Dedifferentiated amniotic fluid mesenchymal stem cell (primary cell): ENCODE results near the gene PCDHA3.
"Not testable (repeated sequence)": the region's sequence is repeated elsewhere in the genome, so short reads cannot be mapped to it uniquely, and the experiment has no call there.

Experiments
- DNase-seq: peaks from one replicate; pipeline ENCODE4 v3.0.0-alpha.2; 2016; ENCODE audit errors: extremely low spot score

Gene PCDHA3

DNA sequence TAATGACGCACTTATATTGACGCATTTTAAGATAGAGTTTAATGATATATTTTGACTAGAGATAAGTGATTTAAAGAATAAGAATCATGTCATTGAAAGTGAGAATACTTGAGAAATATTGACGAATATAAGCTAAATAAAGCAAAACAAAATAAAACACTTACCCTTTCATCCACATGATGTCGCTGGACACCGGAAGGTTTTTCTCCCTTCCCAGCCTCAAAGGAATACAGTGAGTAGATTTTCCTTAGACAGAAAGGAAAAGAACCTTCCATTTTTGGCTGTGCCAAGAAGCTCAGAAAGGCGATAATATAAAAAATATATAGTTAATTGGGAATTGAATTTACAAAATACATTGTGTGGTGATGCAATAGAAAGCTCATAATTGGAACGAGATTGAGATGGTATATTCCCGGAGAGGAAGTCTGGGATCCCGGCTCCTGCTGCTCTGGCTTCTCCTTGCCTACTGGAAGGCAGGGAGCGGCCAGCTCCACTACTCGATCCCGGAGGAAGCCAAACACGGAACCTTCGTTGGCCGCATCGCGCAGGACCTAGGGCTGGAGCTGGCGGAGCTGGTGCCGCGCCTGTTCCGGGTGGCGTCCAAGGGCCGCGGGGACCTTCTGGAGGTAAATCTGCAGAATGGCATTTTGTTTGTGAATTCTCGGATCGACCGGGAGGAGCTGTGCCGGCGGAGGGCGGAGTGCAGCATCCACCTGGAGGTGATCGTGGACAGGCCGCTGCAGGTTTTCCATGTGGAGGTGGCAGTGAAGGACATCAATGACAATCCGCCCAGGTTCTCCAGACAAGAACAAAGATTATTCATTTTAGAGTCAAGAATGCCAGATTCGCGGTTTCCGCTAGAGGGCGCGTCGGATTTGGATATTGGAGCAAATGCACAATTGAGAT lies 20.8 kb downstream of the PCDHA3 start, which contains the start of gene PCDHA5:
Gene PCDHA5 (plus strand): TSS at position 239 of the 906 bp plus-strand sequence.
- DNase-seq: no peak

DNA sequence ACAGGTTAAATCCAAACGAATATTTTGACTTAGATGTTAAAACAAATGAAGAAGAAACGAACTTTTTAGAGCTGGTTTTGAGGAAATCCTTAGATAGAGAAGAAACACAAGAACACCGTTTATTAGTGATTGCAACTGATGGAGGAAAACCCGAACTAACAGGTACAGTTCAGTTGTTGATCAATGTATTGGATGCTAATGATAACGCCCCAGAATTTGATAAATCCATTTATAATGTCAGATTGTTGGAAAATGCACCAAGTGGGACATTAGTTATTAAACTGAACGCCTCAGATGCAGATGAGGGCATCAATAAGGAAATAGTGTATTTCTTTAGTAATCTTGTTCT lies 21.4 kb downstream of the PCDHA3 start:
- DNase-seq: no peak

DNA sequence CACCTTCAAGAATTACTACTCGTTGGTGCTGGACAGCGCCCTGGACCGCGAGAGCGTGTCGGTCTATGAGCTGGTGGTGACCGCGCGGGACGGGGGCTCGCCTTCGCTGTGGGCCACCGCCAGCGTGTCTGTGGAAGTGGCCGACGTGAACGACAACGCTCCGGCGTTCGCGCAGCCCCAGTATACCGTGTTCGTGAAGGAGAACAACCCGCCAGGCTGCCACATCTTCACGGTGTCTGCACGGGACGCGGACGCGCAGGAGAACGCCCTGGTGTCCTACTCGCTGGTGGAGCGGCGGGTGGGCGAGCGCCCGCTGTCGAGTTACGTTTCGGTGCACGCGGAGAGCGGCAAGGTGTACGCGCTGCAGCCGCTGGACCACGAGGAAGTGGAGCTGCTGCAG lies 22.1 kb downstream of the PCDHA3 start:
- not testable (repeated sequence) for DNase-seq

DNA sequence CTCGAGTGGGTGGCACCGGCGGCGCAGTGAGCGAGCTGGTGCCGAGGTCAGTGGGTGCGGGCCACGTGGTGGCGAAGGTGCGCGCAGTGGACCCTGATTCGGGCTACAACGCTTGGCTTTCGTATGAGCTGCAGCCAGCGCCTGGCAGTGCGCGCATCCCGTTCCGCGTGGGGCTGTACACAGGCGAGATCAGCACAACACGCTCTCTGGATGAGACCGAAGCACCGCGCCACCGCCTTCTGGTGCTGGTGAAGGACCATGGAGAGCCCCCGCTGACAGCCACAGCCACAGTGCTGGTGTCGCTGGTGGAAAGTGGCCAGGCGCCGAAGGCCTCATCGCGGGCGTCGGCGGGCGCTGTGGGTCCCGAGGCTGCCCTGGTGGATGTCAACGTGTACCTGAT lies 22.6 kb downstream of the PCDHA3 start:
- no peak for DNase-seq

DNA sequence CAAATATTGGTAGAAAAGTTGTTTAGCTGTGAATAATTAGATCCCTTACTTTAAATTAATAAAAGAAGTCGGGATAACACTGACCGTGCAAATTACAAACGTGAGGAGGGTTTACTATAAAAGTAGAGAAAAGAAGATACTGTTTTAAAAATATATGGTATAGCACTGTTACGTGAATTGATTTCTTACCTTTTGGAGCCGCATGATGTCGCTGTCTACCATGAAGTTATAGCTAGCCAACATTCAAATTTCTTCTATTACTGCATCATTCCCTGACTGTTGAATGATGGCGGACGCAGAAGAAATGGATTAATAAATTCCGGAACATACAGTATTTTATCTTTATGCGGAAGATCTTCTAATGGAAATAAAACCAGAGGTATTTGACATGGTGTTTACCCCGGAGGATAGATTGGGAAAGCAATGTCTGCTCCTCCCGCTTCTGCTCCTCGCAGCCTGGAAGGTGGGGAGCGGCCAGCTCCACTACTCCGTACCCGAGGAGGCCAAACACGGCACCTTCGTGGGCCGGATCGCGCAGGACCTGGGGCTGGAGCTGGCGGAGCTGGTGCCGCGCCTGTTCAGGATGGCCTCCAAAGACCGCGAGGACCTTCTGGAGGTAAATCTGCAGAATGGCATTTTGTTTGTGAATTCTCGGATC lies 27.0 kb downstream of the PCDHA3 start, which contains the start of gene PCDHA6:
Gene PCDHA6 (plus strand): TSS at position 257 of the 658 bp plus-strand sequence. CDS start 132 bp downstream, at position 389.
- DNase-seq: no peak

DNA sequence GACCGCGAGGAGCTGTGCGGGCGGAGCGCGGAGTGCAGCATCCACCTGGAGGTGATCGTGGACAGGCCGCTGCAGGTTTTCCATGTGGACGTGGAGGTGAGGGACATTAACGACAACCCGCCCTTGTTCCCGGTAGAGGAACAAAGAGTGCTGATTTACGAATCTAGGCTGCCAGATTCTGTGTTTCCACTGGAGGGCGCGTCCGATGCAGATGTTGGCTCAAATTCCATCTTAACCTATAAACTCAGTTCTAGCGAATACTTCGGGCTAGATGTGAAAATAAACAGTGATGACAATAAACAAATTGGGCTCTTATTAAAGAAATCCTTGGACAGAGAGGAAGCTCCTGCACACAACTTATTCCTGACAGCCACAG lies 27.5 kb downstream of the PCDHA3 start:
- DNase-seq: no peak

DNA sequence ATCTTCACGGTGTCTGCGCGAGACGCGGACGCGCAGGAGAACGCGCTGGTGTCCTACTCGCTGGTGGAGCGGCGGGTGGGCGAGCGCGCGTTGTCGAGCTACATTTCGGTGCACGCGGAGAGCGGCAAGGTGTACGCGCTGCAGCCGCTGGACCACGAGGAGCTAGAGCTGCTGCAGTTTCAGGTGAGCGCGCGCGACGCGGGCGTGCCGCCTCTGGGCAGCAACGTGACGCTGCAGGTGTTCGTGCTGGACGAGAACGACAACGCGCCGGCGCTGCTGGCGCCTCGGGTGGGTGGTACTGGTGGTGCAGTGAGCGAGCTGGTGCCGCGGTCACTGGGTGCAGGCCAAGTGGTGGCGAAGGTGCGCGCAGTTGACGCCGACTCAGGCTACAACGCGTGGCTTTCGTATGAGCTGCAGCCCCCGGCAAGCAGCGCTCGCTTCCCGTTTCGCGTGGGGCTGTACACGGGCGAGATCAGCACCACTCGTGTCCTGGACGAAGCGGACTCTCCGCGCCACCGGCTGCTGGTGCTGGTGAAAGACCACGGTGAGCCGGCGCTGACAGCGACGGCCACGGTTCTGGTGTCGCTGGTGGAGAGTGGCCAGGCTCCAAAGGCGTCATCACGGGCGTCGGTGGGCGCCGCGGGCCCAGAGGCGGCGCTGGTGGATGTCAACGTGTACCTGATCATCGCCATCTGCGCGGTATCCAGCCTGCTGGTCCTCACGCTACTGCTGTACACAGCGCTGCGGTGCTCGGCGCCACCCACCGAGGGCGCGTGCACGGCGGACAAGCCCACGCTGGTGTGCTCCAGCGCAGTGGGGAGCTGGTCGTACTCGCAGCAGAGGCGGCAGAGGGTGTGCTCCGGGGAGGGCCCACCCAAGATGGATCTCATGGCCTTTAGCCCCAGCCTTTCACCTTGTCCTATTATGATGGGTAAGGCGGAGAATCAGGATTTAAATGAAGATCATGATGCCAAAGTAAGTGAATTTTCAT lies 28.9 kb downstream of the PCDHA3 start:
- DNase-seq: not testable (repeated sequence)

DNA sequence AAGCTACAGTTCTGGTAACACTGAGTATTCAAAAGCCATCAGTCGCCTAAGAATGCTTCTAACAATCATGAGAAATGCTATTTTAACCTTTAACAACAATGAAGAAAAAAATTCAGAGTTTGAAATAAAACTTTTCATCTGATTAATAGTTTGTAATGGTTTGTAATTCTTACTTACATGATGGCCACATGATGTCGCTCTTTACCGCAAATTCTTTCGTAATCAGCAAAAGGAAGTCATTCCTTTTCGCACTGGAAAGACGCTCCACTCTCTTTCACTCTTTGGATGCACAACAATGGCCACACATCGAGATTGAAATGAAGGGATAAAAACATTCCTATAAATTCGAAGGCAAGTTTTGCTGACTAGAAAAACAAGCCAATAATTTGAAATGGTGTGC lies 33.1 kb downstream of the PCDHA3 start, which contains the start of gene PCDHA7:
Gene PCDHA7 (plus strand): TSS at position 277 of the 400 bp plus-strand sequence. CDS start 115 bp downstream, at position 392.
- DNase-seq: peak; percentile 17

DNA sequence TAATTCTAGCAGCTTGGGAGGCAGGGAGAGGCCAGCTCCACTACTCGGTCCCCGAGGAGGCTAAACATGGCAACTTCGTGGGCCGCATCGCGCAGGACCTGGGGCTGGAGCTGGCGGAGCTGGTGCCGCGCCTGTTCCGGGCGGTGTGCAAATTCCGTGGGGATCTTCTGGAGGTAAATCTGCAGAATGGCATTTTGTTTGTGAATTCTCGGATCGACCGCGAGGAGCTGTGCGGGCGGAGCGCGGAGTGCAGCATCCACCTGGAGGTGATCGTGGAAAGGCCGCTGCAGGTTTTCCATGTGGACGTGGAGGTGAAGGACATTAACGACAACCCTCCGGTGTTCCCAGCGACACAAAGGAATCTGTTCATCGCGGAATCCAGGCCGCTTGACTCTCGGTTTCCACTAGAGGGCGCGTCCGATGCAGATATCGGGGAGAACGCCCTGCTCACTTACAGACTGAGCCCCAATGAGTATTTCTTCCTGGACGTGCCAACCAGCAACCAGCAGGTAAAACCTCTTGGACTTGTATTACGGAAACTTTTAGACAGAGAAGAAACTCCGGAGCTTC lies 33.7 kb downstream of the PCDHA3 start:
- not testable (repeated sequence) for DNase-seq

DNA sequence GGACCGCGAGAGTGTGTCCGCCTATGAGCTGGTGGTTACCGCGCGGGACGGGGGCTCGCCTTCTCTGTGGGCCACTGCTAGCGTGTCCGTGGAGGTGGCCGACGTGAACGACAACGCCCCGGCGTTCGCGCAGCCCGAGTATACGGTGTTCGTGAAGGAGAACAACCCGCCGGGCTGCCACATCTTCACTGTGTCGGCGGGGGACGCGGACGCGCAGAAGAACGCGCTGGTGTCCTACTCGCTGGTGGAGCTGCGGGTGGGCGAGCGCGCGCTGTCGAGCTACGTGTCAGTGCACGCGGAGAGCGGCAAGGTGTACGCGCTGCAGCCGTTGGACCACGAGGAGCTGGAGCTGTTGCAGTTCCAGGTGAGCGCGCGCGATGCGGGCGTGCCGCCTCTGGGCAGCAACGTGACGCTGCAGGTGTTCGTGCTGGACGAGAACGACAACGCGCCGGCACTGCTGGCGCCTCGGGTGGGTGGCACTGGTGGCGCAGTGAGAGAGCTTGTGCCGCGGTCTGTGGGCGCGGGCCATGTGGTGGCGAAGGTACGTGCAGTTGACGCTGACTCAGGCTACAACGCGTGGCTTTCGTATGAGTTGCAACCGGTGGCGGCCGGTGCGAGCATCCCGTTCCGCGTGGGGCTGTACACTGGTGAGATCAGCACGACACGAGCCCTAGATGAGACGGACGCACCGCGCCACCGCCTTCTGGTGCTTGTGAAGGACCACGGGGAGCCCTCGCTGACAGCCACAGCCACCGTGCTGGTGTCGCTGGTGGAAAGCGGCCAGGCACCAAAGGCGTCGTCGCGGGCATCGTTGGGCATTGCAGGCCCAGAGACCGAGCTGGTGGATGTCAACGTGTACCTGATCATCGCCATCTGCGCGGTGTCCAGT lies 35.0 kb downstream of the PCDHA3 start:
- no peak for DNase-seq

DNA sequence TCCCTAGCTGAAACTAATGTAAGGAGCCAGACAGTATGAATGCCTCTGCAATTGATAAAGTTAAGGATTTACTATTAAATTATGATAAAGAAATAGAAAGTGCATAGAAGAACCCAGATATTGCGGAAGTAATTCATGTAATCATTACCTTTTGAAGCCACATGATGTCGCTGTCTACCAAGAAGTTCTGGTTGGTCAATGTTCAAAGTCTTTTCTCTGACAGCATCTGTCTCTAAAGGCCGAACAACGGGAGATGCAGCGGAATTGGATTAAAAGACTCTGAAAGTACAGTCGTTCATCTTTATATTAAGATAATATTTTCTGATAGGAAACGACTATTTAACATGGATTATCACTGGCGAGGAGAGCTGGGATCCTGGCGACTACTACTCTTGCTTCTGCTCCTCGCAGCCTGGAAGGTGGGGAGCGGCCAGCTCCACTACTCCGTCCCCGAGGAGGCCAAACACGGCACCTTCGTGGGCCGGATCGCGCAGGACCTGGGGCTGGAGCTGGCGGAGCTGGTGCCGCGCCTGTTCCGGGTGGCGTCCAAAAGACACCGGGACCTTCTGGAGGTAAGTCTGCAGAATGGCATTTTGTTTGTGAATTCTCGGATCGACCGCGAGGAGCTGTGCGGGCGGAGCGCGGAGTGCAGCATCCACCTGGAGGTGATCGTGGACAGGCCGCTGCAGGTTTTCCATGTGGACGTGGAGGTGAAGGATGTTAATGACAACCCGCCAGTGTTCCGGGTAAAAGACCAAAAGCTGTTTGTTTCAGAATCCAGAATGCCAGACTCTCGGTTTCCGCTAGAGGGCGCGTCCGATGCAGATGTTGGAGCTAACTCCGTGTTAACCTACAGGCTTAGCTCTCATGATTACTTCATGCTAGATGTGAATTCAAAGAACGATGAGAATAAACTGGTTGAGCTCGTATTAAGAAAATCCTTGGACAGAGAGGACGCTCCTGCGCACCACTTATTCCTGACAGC lies 40.4 kb downstream of the PCDHA3 start, which contains the start of gene PCDHA8:
Gene PCDHA8 (plus strand): TSS at position 210 of the 985 bp plus-strand sequence. CDS start 135 bp downstream, at position 345.
- DNase-seq: no peak

DNA sequence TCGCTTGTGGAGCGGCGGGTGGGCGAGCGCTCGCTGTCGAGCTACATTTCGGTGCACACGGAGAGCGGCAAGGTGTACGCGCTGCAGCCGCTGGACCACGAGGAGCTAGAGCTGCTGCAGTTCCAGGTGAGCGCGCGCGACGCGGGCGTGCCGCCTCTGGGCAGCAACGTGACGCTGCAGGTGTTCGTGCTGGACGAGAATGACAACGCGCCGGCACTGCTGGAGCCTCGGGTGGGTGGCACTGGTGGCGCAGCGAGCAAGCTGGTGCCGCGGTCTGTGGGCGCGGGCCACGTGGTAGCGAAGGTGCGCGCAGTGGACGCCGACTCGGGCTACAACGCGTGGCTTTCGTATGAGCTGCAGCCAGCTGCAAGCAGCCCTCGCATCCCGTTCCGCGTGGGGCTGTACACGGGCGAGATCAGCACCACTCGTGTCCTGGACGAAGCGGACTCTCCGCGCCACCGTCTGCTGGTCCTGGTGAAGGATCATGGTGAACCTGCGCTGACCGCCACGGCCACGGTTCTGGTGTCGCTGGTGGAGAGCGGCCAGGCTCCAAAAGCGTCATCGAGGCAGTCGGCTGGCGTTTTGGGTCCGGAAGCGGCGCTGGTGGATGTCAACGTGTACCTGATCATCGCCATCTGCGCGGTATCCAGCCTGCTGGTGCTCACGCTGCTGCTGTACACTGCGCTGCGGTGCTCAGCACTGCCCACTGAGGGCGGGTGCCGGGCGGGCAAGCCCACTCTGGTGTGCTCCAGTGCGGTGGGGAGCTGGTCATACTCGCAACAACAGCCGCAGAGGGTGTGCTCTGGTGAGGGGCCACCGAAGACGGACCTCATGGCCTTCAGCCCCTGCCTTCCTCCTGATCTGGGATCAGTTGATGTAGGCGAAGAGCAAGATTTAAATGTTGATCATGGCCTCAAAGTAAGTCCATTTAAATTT lies 42.2 kb downstream of the PCDHA3 start:
- DNase-seq: no peak

DNA sequence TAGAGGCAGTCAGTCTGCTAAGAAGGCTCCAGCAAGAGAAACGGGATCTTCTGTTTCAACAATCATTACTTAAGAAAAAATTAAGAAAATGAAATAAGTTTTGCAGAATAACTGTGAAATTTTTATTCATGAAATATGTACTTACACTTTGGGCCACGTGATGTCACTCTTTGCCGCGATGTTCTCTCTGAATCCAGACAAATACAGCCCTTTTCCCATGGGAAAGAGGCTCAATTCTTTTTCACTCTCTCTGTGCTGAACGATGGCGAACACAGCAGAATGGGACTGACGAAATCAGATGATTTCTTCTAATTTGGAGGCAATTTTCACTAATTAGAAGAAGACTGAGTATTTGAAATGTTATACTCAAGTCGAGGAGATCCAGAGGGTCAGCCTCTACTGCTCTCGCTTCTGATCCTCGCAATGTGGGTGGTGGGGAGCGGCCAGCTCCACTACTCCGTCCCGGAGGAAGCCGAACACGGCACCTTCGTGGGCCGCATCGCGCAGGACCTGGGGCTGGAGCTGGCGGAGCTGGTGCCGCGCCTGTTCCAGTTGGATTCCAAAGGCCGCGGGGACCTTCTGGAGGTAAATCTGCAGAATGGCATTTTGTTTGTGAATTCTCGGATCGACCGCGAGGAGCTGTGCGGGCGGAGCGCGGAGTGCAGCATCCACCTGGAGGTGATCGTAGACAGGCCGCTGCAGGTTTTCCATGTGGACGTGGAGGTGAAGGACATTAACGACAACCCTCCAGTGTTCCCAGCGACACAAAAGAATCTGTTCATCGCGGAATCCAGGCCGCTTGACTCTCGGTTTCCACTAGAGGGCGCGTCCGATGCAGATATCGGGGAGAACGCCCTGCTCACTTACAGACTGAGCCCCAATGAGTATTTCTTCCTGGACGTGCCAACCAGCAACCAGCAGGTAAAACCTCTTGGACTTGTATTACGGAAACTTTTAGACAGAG lies 47.6 kb downstream of the PCDHA3 start, which contains the start of gene PCDHA9:
Gene PCDHA9 (plus strand): TSS at position 244 of the 964 bp plus-strand sequence. CDS start 114 bp downstream, at position 358.
- not testable (repeated sequence) for DNase-seq

DNA sequence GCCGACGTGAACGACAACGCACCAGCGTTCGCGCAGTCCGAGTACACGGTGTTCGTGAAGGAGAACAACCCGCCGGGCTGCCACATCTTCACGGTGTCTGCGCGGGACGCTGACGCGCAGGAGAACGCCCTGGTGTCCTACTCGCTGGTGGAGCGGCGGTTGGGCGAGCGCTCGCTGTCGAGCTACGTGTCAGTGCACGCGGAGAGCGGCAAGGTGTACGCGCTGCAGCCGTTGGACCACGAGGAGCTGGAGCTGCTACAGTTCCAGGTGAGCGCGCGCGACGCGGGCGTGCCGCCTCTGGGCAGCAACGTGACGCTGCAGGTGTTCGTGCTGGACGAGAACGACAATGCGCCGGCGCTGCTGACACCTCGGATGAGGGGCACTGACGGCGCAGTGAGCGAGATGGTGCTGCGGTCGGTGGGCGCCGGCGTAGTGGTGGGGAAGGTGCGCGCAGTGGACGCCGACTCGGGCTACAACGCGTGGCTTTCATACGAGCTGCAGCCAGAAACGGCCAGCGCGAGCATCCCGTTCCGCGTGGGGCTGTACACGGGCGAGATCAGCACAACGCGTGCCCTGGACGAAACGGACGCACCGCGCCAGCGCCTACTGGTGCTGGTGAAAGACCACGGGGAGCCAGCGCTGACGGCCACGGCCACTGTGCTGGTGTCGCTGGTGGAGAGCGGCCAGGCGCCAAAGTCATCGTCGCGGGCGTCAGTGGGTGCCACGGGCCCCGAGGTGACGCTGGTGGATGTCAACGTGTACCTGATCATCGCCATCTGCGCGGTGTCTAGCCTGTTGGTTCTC lies 49.2 kb downstream of the PCDHA3 start:
- DNase-seq: not testable (repeated sequence)
